Hepatocyte (in vitro differentiated cells): ENCODE measurements around the gene MXRA5. TPM values are rescaled to one million over a fixed set of nuclear protein-coding genes. Genes with fewer than 3 reads are reported as not detected.
"Not testable (repeated sequence)": the region's sequence is repeated elsewhere in the genome, so short reads cannot be mapped to it uniquely, and the experiment has no call there.

Experiments used
- DNase-seq: peaks from one replicate; pipeline ENCODE4 v3.0.0-alpha.2; 2016; ENCODE audit warnings: low spot score
- H2AFZ ChIP-seq: fragments of 200-600 bp; sonication (generic); 2 replicates; pipeline ENCODE4 v1.6.0; 2016; ENCODE audit warnings: antibody characterized with exemption, mild to moderate bottlenecking
- H3K27ac ChIP-seq: fragments of 200-600 bp; sonication (generic); 2 replicates; pipeline ENCODE4 v1.5.1; 2016; ENCODE audit warnings: mild to moderate bottlenecking
- H3K27me3 ChIP-seq: fragments of 200-600 bp; sonication (generic); 2 replicates; pipeline ENCODE4 v1.6.1; 2016
- H3K36me3 ChIP-seq: fragments of 200-600 bp; sonication (generic); replicated peaks from 2 replicates; pipeline ENCODE4 v1.5.1; 2016; ENCODE audit warnings: low read depth; ENCODE audit not compliant: insufficient read depth
- H3K4me1 ChIP-seq: fragments of 200-600 bp; sonication (generic); 2 replicates; pipeline ENCODE4 v1.5.1; 2016; ENCODE audit warnings: mild to moderate bottlenecking, moderate library complexity; ENCODE audit not compliant: insufficient read depth
- H3K4me2 ChIP-seq: fragments of 200-600 bp; sonication (generic); 2 replicates; pipeline ENCODE4 v1.6.0; 2016
- H3K4me3 ChIP-seq: fragments of 200-600 bp; sonication (generic); 2 replicates; pipeline ENCODE4 v1.5.1; 2016; ENCODE audit warnings: mild to moderate bottlenecking
- H3K79me2 ChIP-seq: fragments of 200-600 bp; sonication (generic); 2 replicates; pipeline ENCODE4 v1.6.0; 2017; ENCODE audit warnings: mild to moderate bottlenecking
- H3K9me2 ChIP-seq: fragments of 200-600 bp; sonication (generic); replicated peaks from 2 replicates; pipeline ENCODE4 v1.6.0; 2017; ENCODE audit warnings: mild to moderate bottlenecking; ENCODE audit not compliant: insufficient read depth
- H3K9me3 ChIP-seq: fragments of 200-600 bp; sonication (generic); 2 replicates; pipeline ENCODE4 v1.5.1; 2016; ENCODE audit warnings: low read depth, mild to moderate bottlenecking
- H4K20me1 ChIP-seq: fragments of 200-600 bp; sonication (generic); 2 replicates; pipeline ENCODE4 v1.6.0; 2016; ENCODE audit warnings: mild to moderate bottlenecking; ENCODE audit not compliant: insufficient read depth, poor library complexity, severe bottlenecking
- CTCF ChIP-seq: fragments of 200-600 bp; sonication (generic); IDR thresholded peaks from 2 replicates; pipeline ENCODE4 v1.5.1; 2016; ENCODE audit warnings: antibody characterized with exemption, mild to moderate bottlenecking; ENCODE audit not compliant: poor library complexity
- EZH2 ChIP-seq: fragments of 200-600 bp; sonication (generic); IDR thresholded peaks from 2 replicates; pipeline ENCODE4 v1.6.1; 2016; ENCODE audit warnings: antibody characterized with exemption, mild to moderate bottlenecking, borderline replicate concordance
- EZH2phosphoT487 ChIP-seq: fragments of 200-600 bp; sonication (generic); IDR thresholded peaks from one replicate; pipeline ENCODE4 v1.6.1; 2018; ENCODE audit warnings: antibody characterized with exemption, mild to moderate bottlenecking, low read depth, moderate library complexity; ENCODE audit not compliant: unreplicated experiment, severe bottlenecking
- WGBS: methylation state at CpG from one replicate; pipeline ENCODE4 v1.1.6; 2016; ENCODE audit warnings: low lambda C conversion rate; ENCODE audit errors: missing lambda C conversion rate; 5-methylcytosine and 5-hydroxymethylcytosine counted together
- polyA plus RNA-seq: library from polyadenylated mRNA; unstranded; fragments of >200 nt; fragmentation: Nextera tagmentation; extraction: Ambion mirVana; gene quantifications from 2 replicates; pipeline ENCODE4 v1.2.1, GENCODE V29; 2016
- total RNA-seq: library from RNA; depleted of rRNA; stranded (reverse); fragments of >200 nt; gene quantifications from 2 replicates; pipeline ENCODE4 v1.2.3, GENCODE V29; 2014

The MXRA5 gene
- total and polyA plus RNA-seq, 2 experiments from 2014 or later: 11.3 to 14.0 TPM

GRCh38 chrX:3286196-3286945 lies 60.1 kb downstream of the MXRA5 start:
- peak overlapping the region; percentile 60 for H3K4me2 ChIP-seq
- 48% methylated on average over 14 of the region's 14 CpGs for WGBS

DNA sequence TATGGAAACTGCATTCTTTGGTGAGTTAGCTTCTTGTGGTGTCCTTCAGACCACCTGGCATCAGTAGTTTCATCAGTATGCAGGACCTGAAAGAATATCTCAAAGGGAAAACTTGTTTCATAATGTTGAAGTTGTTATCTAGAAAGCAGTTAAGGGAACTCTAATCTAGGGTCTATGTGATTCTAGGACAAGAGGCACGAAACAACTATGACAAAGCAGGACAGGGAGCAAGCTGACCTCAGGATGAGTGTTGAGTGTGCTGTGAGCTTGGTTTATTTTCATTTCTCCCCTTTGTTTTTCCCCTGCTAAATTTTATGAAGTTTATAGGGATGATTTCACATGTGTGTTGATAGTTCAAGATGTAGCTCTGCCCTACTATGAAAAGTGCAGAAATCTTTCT lies 65.7 kb downstream of the MXRA5 start:
- no peak overlapping the region for H3K4me2 ChIP-seq
- no peak overlapping the region for H3K4me3 ChIP-seq
- no peaks in the 10 kb centered on the region for H3K27me3 ChIP-seq
- 76% methylated on average over 1 of the region's 1 CpG for WGBS
- no peaks in the 10 kb centered on the region for H3K9me3 ChIP-seq
- H3K36me3 ChIP-seq: no peaks in the 10 kb centered on the region
- H2AFZ ChIP-seq: no peak overlapping the region
- no peaks in the 10 kb centered on the region for H3K79me2 ChIP-seq
- H4K20me1 ChIP-seq: no peaks in the 10 kb centered on the region
- no peak for DNase-seq
- H3K27ac ChIP-seq: no peak overlapping the region
- H3K9me2 ChIP-seq: no peaks in the 10 kb centered on the region
- TF ChIP-seq CTCF (no peak), EZH2phosphoT487 (no peak), EZH2 (no peak)
- no peaks in the 10 kb centered on the region for H3K4me1 ChIP-seq

More at GRCh38 chrX:3286196-3286945, 60.1 kb downstream of the MXRA5 start:
- H3K36me3 ChIP-seq: no peaks in the 10 kb centered on the region
- H4K20me1 ChIP-seq: no peaks in the 10 kb centered on the region
- no peaks in the 10 kb centered on the region for H3K9me3 ChIP-seq
- no peaks in the 10 kb centered on the region for H3K9me2 ChIP-seq
- no peak overlapping the region for H2AFZ ChIP-seq
- DNase-seq: peak; percentile 37
- H3K4me1 ChIP-seq: no peaks in the 10 kb centered on the region
- H3K4me3 ChIP-seq: no peak overlapping the region
- TF ChIP-seq CTCF: no peak
- no peak for TF ChIP-seq EZH2
- TF ChIP-seq EZH2phosphoT487: no peak
- H3K79me2 ChIP-seq: no peaks in the 10 kb centered on the region
- peak overlapping the region; percentile 75 for H3K27ac ChIP-seq
- H3K27me3 ChIP-seq: no peaks in the 10 kb centered on the region

DNA sequence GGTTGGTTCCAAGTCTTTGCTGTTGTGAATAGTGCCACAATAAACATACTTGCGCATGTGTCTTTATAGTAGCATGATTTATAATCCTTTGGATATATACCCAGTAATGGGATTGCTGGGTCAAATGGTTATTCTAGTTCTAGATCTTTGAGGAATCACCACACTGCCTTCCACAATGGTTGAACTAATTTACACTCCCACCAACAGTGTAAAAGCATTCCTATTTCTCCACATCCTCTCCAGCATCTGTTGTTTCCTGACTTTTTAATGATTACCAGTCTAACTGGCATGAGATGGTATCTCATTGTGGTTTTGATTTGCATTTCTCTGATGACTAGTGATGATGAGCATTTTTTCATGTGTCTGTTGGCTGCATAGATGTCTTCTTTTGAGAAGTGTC lies 72.8 kb downstream of the MXRA5 start:
- H4K20me1 ChIP-seq, H3K36me3 ChIP-seq, DNase-seq, H3K9me2 ChIP-seq, H3K27ac ChIP-seq, H3K27me3 ChIP-seq, H3K4me2 ChIP-seq, H3K4me1 ChIP-seq, H3K79me2 ChIP-seq, H3K4me3 ChIP-seq, H3K9me3 ChIP-seq, H2AFZ ChIP-seq: not testable (repeated sequence)
- whole genome bisulfite sequencing: 97% methylated on average over 1 of the region's 1 CpG

DNA sequence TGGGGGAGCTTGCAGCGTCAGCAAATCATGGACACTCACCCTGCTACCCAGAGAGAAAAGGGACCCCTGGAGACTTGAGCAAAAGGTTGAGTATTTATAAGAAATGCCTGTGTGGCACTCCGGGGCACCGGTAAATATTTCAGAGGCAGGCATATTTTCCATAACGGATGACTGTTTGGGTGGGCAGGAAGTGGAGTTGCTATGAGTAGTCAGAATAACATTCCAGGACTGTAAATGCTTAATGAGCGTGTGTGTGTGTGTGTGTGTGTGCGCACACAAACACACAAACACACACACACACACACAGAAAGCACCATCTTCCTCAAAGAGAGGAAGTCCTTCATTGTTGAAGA lies 74.6 kb downstream of the MXRA5 start:
- H3K9me2 ChIP-seq: no peaks in the 10 kb centered on the region
- no peaks in the 10 kb centered on the region for H3K79me2 ChIP-seq
- peak overlapping the region; percentile 74 for H3K27ac ChIP-seq
- no peaks in the 10 kb centered on the region for H4K20me1 ChIP-seq
- WGBS: 47% methylated on average over 6 of the region's 6 CpGs
- no peak overlapping the region for H2AFZ ChIP-seq
- no peaks in the 10 kb centered on the region for H3K27me3 ChIP-seq
- DNase-seq: peak; percentile 17
- no peaks in the 10 kb centered on the region for H3K9me3 ChIP-seq
- no peak overlapping the region for H3K4me3 ChIP-seq
- TF ChIP-seq CTCF: no peak
- no peak for TF ChIP-seq EZH2phosphoT487
- peak overlapping the region; percentile 65 for H3K4me2 ChIP-seq
- H3K36me3 ChIP-seq: no peaks in the 10 kb centered on the region
- no peaks in the 10 kb centered on the region for H3K4me1 ChIP-seq
